ENCODE data around the gene SLC4A8. TPM values are rescaled to one million over a fixed set of nuclear protein-coding genes. Genes with fewer than 3 reads are reported as not detected.

Gene SLC4A8
- total and polyA plus RNA-seq, 9 of the 15 experiments (the other 6 are each of a cell fraction or from before 2014, with no cell fraction given) = 0.04 to 1.5 (median 0.12) TPM; not detected in 2

DNA sequence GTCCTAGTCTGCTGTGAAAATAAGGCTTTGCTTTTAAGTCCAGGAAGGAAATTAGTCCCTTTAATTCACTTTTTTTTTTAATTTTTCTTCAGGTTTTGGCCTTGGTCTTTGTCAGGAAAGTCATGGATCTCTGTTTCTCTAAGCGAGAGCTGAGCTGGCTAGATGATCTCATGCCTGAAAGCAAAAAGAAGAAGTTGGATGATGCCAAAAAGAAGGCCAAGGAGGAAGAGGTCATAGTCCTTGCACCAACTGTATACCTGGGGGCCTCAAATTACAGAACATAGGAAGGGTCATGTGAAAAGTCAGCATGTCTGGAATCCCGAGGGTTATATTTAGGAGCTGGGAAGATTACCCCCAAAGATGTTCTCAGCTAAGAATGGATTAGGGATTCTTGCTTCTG is 72.3 kb downstream of the SLC4A8 start:
- in situ Hi-C loops (cut with MboI) = no loop called here
- DNase-seq (ENCODE audit: extremely low read depth in 1 of 4, low spot score in 3 of 4) (no peak), ATAC-seq (no peak), FAIRE-seq (no peak)
- ChIA-PET CTCF (ENCODE audit: low intra/inter-chr PET ratio) (no interaction called here), POLR2A (no interaction called here)
- H3K36me3 ChIP-seq (ENCODE audit: control insufficient read depth, insufficient read depth, low read length) = no peaks in the 10 kb centered on the region
- no peaks in the 10 kb centered on the region for H3K9me1 ChIP-seq (ENCODE audit: control insufficient read depth, insufficient read depth, low read length)
- WGBS (ENCODE audit: insufficient coverage, low coverage, missing lambda C conversion rate) = 0% methylated on average over 2 of the region's 2 CpGs
- no peaks in the 10 kb centered on the region for H4K20me1 ChIP-seq (replicated peaks; ENCODE audit: control insufficient read depth, insufficient read depth, low read length)
- H3K9ac ChIP-seq (ENCODE audit: insufficient read depth in 1 of 2, low read depth in 2 of 2, low read length in 2 of 2) = no peak overlapping the region
- no TSS peak for BruUV-seq (replicated peaks)
- peaks cover 4 to 5% of the 10 kb centered on the region in 2 experiments; a peak in 3 of 5 replicates for H3K27me3 ChIP-seq (ENCODE audit: control insufficient read depth in 2 of 2, insufficient read depth in 2 of 2, low read length in 2 of 2)
- no peak overlapping the region for H2AFZ ChIP-seq (ENCODE audit: low read depth, low read length)
- no peaks in the 10 kb centered on the region for H3K79me2 ChIP-seq (ENCODE audit: control insufficient read depth, insufficient read depth, low read length)
- no peak overlapping the region for H3K27ac ChIP-seq (ENCODE audit: extremely low read depth, low read depth, low read length)
- intact Hi-C loops (cut with micrococcal nuclease) = no loop called here
- no peak overlapping the region for H3K4me3 ChIP-seq
- H3K4me1 ChIP-seq (replicated peaks in 1 of 2; ENCODE audit: control insufficient read depth in 2 of 2, insufficient read depth in 2 of 2, low read length in 2 of 2) = no peaks in the 10 kb centered on the region
- H3K4me2 ChIP-seq (ENCODE audit: insufficient read depth, low read length) = no peak overlapping the region
- H3K9me3 ChIP-seq (replicated peaks; ENCODE audit: control insufficient read depth, insufficient read depth, low read depth, low read length) = no peaks in the 10 kb centered on the region
- no peak for TF ChIP-seq FOXA3 (CRISPR knock-in tag; conservative IDR thresholded peaks at IDR 0.05 in 1 of 2, IDR thresholded peaks at IDR 0.05 in 1 of 2)
- TF ChIP-seq SMAD4 (CRISPR knock-in tag; conservative IDR thresholded peaks at IDR 0.05) = no peak
- no peak for TF ChIP-seq KHSRP (IDR thresholded peaks at IDR 0.05)
- TF ChIP-seq, protein P1, sequence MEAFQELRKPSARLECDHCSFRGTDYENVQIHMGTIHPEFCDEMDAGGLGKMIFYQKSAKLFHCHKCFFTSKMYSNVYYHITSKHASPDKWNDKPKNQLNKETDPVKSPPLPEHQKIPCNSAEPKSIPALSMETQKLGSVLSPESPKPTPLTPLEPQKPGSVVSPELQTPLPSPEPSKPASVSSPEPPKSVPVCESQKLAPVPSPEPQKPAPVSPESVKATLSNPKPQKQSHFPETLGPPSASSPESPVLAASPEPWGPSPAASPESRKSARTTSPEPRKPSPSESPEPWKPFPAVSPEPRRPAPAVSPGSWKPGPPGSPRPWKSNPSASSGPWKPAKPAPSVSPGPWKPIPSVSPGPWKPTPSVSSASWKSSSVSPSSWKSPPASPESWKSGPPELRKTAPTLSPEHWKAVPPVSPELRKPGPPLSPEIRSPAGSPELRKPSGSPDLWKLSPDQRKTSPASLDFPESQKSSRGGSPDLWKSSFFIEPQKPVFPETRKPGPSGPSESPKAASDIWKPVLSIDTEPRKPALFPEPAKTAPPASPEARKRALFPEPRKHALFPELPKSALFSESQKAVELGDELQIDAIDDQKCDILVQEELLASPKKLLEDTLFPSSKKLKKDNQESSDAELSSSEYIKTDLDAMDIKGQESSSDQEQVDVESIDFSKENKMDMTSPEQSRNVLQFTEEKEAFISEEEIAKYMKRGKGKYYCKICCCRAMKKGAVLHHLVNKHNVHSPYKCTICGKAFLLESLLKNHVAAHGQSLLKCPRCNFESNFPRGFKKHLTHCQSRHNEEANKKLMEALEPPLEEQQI (IDR thresholded peaks at IDR 0.05) = no peak
- TF ChIP-seq, protein P2, sequence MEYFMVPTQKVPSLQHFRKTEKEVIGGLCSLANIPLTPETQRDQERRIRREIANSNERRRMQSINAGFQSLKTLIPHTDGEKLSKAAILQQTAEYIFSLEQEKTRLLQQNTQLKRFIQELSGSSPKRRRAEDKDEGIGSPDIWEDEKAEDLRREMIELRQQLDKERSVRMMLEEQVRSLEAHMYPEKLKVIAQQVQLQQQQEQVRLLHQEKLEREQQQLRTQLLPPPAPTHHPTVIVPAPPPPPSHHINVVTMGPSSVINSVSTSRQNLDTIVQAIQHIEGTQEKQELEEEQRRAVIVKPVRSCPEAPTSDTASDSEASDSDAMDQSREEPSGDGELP (CRISPR knock-in tag; IDR thresholded peaks at IDR 0.05; ENCODE audit: borderline replicate concordance) = no peak
- no peak for TF ChIP-seq BACH1 (tag; IDR thresholded peaks at IDR 0.05)
- TF ChIP-seq ZFP91 (CRISPR knock-in tag; IDR thresholded peaks at IDR 0.05) = no peak
- TF ChIP-seq SUPT5H (IDR thresholded peaks at IDR 0.05) = no peak
- TF ChIP-seq POLR2G (IDR thresholded peaks at IDR 0.05; ENCODE audit: low read depth, low read length) = no peak
- no peak for TF ChIP-seq FOXP1 (CRISPR knock-in tag; IDR thresholded peaks at IDR 0.05)
- TF ChIP-seq, protein P3, sequence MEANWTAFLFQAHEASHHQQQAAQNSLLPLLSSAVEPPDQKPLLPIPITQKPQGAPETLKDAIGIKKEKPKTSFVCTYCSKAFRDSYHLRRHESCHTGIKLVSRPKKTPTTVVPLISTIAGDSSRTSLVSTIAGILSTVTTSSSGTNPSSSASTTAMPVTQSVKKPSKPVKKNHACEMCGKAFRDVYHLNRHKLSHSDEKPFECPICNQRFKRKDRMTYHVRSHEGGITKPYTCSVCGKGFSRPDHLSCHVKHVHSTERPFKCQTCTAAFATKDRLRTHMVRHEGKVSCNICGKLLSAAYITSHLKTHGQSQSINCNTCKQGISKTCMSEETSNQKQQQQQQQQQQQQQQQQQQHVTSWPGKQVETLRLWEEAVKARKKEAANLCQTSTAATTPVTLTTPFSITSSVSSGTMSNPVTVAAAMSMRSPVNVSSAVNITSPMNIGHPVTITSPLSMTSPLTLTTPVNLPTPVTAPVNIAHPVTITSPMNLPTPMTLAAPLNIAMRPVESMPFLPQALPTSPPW (CRISPR knock-in tag; IDR thresholded peaks at IDR 0.05) = no peak
- no peak for TF ChIP-seq CBFB (CRISPR knock-in tag; IDR thresholded peaks at IDR 0.05)
- no peak for TF ChIP-seq KLF16 (IDR thresholded peaks at IDR 0.05)

Measured in K562 (cell line).